Keratinocyte (primary cell): ENCODE results near the gene CD200R1L. TPM values are rescaled to one million over a fixed set of nuclear protein-coding genes. Genes with fewer than 3 reads are reported as not detected.
"Not testable (repeated sequence)": the region's sequence is repeated elsewhere in the genome, so short reads cannot be mapped to it uniquely, and the experiment has no call there.

Experiments
- DNase-seq: peaks from one replicate; pipeline ENCODE4 v3.0.0-alpha.2; 2011; ENCODE audit warnings: low read depth, missing footprints, low spot score
- FAIRE-seq: peaks from 2 replicates; lab custom pipeline; 2011; peaks lifted over from hg19 to GRCh38; lab: Jason Lieb, UNC
- H2AFZ ChIP-seq: 2 replicates; pipeline ENCODE4 v1.6.0; 2012; ENCODE audit warnings: low read length, control low read depth, inconsistent platforms; ENCODE audit not compliant: control insufficient read depth
- H3K27ac ChIP-seq: 2 replicates; pipeline ENCODE4 v1.5.1; 2011; ENCODE audit warnings: low read length; ENCODE audit not compliant: control insufficient read depth, insufficient read depth
- H3K27me3 ChIP-seq: 3 replicates; pipeline ENCODE4 v1.6.0; 2011; ENCODE audit warnings: low read length; ENCODE audit not compliant: control insufficient read depth, insufficient read depth; ENCODE audit errors: extremely low read depth
- H3K36me3 ChIP-seq, 2 experiments: 2 replicates in 1 of 2; 3 replicates in 1 of 2; pipeline ENCODE4 v1.5.1; 2011; ENCODE audit warnings: low read length in 2 of 2, mild to moderate bottlenecking in 1 of 2; ENCODE audit not compliant: control insufficient read depth in 2 of 2, insufficient read depth in 2 of 2; ENCODE audit errors: extremely low read depth in 1 of 2
- H3K4me1 ChIP-seq: 3 replicates; pipeline ENCODE4 v1.5.1; 2011; ENCODE audit warnings: low read length; ENCODE audit not compliant: control insufficient read depth, insufficient read depth; ENCODE audit errors: extremely low read depth
- H3K4me2 ChIP-seq: 3 replicates; pipeline ENCODE4 v1.6.0; 2011; ENCODE audit warnings: low read depth, low read length; ENCODE audit not compliant: control insufficient read depth, insufficient read depth; ENCODE audit errors: extremely low read depth
- H3K4me3 ChIP-seq, 3 experiments: fragments of 200-600 bp in 1 of 3; sonication (generic) in 1 of 3; 2 replicates in 2 of 3; 3 replicates in 1 of 3; pipeline ENCODE4 v1.5.1; 2011 to 2016; ENCODE audit warnings: low read length in 3 of 3, mild to moderate bottlenecking in 3 of 3, control low read depth in 2 of 3, inconsistent platforms in 1 of 3, low read depth in 1 of 3, mixed read lengths in 1 of 3, mixed run types in 1 of 3, moderate library complexity in 1 of 3; ENCODE audit not compliant: control insufficient read depth in 2 of 3, insufficient read depth in 2 of 3; ENCODE audit errors: extremely low read depth in 1 of 3
- H3K79me2 ChIP-seq: 2 replicates; pipeline ENCODE4 v1.6.0; 2012; ENCODE audit warnings: low read length; ENCODE audit not compliant: control insufficient read depth, insufficient read depth
- H3K9ac ChIP-seq: 3 replicates; pipeline ENCODE4 v1.6.0; 2011; ENCODE audit warnings: low read length; ENCODE audit not compliant: control insufficient read depth, insufficient read depth; ENCODE audit errors: extremely low read depth
- H3K9me1 ChIP-seq: 3 replicates; pipeline ENCODE4 v1.6.0; 2011; ENCODE audit warnings: low read length; ENCODE audit not compliant: control insufficient read depth, insufficient read depth; ENCODE audit errors: extremely low read depth
- H3K9me3 ChIP-seq: 2 replicates; pipeline ENCODE4 v1.5.1; 2012; ENCODE audit warnings: low read depth, low read length; ENCODE audit not compliant: control insufficient read depth
- H4K20me1 ChIP-seq: 3 replicates; pipeline ENCODE4 v1.6.0; 2011; ENCODE audit warnings: low read length; ENCODE audit not compliant: control insufficient read depth, insufficient read depth; ENCODE audit errors: extremely low read depth
- EZH2 ChIP-seq: IDR thresholded peaks from one replicate; pipeline ENCODE4 v1.6.1; 2012; ENCODE audit warnings: inconsistent platforms, mild to moderate bottlenecking, low read length, moderate library complexity
- dilution Hi-C: fragments of 300-500 bp; cut with MboI; formaldehyde crosslinking; loops from one replicate; pipeline ENCODE4 v1.7.0; 2020; ENCODE audit warnings: low sequenced_read_pairs; ENCODE audit not compliant: extremely low pct_ligation_motif_present
- polyA plus RNA-seq, 5 experiments: library from polyadenylated mRNA; depleted of rRNA in 3 of 5; stranded (reverse) in 3 of 5; stranded (forward) in 1 of 5; unstranded in 1 of 5; fragments of >200 nt; gene quantifications; 1 replicate in 1 of 5; 2 replicates in 3 of 5; 3 replicates in 1 of 5; pipeline versions ENCODE4 v1.2.1 to v1.2.3, GENCODE V29; 2011 to 2012; ENCODE audit warnings: missing spikeins in 2 of 5, low read depth in 1 of 5, low replicate concordance in 1 of 5
- TF ChIP-seq, protein P1 (sequence below), 3 experiments: IDR thresholded peaks in 1 of 3; conservative IDR thresholded peaks in 1 of 3; optimal IDR thresholded peaks in 1 of 3; 2 replicates in 2 of 3; 3 replicates in 1 of 3; pipeline versions ENCODE3 to v1.5.1; 2011; ENCODE audit warnings: low read length in 3 of 3, mild to moderate bottlenecking in 3 of 3, moderate library complexity in 2 of 3, control low read depth in 1 of 3, inconsistent platforms in 1 of 3; ENCODE audit not compliant: insufficient read depth in 2 of 3; ENCODE audit errors: extremely low read depth in 1 of 3

Gene CD200R1L
- polyA plus RNA-seq, 1 donor (not counting 4 experiments of a cell fraction or from before 2014, with no cell fraction given) = not detected

- TF ChIP-seq EZH2 = no peak
- TF ChIP-seq, protein P1, sequence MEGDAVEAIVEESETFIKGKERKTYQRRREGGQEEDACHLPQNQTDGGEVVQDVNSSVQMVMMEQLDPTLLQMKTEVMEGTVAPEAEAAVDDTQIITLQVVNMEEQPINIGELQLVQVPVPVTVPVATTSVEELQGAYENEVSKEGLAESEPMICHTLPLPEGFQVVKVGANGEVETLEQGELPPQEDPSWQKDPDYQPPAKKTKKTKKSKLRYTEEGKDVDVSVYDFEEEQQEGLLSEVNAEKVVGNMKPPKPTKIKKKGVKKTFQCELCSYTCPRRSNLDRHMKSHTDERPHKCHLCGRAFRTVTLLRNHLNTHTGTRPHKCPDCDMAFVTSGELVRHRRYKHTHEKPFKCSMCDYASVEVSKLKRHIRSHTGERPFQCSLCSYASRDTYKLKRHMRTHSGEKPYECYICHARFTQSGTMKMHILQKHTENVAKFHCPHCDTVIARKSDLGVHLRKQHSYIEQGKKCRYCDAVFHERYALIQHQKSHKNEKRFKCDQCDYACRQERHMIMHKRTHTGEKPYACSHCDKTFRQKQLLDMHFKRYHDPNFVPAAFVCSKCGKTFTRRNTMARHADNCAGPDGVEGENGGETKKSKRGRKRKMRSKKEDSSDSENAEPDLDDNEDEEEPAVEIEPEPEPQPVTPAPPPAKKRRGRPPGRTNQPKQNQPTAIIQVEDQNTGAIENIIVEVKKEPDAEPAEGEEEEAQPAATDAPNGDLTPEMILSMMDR (optimal IDR thresholded peaks at IDR 0.05 in 1 of 3, IDR thresholded peaks at IDR 0.05 in 1 of 3, conservative IDR thresholded peaks at IDR 0.05 in 1 of 3; ENCODE audit: extremely low read depth in 1 of 3, insufficient read depth in 2 of 3, low read length in 3 of 3) = no peak
- H3K9me1 ChIP-seq = no peaks in the 10 kb centered on the region
- FAIRE-seq = no peak
Observed at GRCh38 chr3:112855883-112856282, 9.2 kb upstream of the CD200R1L start.

DNA sequence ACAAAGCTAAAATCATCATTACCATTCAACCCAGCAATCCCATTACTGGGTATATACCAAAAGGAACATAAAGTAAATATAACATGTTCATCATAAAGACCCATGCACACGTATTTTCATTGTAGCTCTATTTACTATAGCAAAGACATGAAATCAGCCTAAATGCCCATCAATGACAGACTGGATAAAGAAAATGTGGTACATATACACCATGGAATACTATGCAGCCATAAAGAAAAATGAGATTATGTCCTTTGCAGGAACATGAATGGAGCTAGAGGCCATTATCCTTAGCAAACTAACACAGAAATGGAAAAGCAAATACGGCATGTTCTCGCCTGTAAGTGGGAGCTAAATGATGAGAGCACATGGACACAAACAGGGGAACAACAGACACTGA, 8.4 kb upstream of the CD200R1L start:
- H3K9me3 ChIP-seq, H4K20me1 ChIP-seq, H2AFZ ChIP-seq, H3K9ac ChIP-seq, H3K4me2 ChIP-seq, H3K27ac ChIP-seq, H3K27me3 ChIP-seq, H3K4me3 ChIP-seq, H3K4me1 ChIP-seq, dilution Hi-C loops, H3K9me1 ChIP-seq, FAIRE-seq, DNase-seq, H3K36me3 ChIP-seq, H3K79me2 ChIP-seq: not testable (repeated sequence)

More at GRCh38 chr3:112855883-112856282, 9.2 kb upstream of the CD200R1L start:
- no peak overlapping the region for H3K27ac ChIP-seq
- DNase-seq = no peak
- H2AFZ ChIP-seq = no peak overlapping the region
- no peaks in the 10 kb centered on the region for H3K79me2 ChIP-seq
- H3K9me3 ChIP-seq = no peaks in the 10 kb centered on the region
- H3K27me3 ChIP-seq = no peaks in the 10 kb centered on the region
- H3K36me3 ChIP-seq = no peaks in the 10 kb centered on the region
- H3K4me1 ChIP-seq = no peaks in the 10 kb centered on the region
- H4K20me1 ChIP-seq = no peaks in the 10 kb centered on the region
- dilution Hi-C loops = no loop called here
- no peak overlapping the region for H3K9ac ChIP-seq
- H3K4me2 ChIP-seq = no peak overlapping the region
- H3K4me3 ChIP-seq = no peak overlapping the region

GRCh38 chr3:112848196-112848595, 1.5 kb upstream of the CD200R1L start:
- dilution Hi-C loops = no loop called here
- TF ChIP-seq EZH2 = no peak
- TF ChIP-seq, protein P1 (optimal IDR thresholded peaks at IDR 0.05 in 1 of 3, IDR thresholded peaks at IDR 0.05 in 1 of 3, conservative IDR thresholded peaks at IDR 0.05 in 1 of 3; ENCODE audit: extremely low read depth in 1 of 3, insufficient read depth in 2 of 3, low read length in 3 of 3) = no peak
- Histone ChIP-seq H3K4me1 (no peaks in the 10 kb centered on the region), H3K9me3 (no peaks in the 10 kb centered on the region), H3K79me2 (no peaks in the 10 kb centered on the region), H4K20me1 (no peaks in the 10 kb centered on the region), H3K36me3 (no peaks in the 10 kb centered on the region), H3K9me1 (no peaks in the 10 kb centered on the region), H2AFZ (no peak overlapping the region), H3K4me2 (no peak overlapping the region), H3K27ac (no peak overlapping the region), H3K9ac (no peak overlapping the region), H3K4me3 (no peak overlapping the region), H3K27me3 (peaks cover 9% of the 10 kb centered on the region)
- DNase-seq (no peak), FAIRE-seq (no peak)
